Stimulated activated CD8-positive, alpha-beta memory T cell treated with anti-CD3 and anti-CD28 coated beads, Interleukin-15, amount 100 ng/mL, for 24 hours (primary cell): Measurements from ENCODE around the gene SLC8A1.

Source experiments
- DNase-seq: peaks from one replicate; pipeline ENCODE4 v3.0.0-alpha.2; 2020; ENCODE audit warnings: low read depth

The SLC8A1 gene

GRCh38 chr2:40147360-40147759 lies 304.5 kb downstream of the SLC8A1 start:
- no peak for DNase-seq

DNA sequence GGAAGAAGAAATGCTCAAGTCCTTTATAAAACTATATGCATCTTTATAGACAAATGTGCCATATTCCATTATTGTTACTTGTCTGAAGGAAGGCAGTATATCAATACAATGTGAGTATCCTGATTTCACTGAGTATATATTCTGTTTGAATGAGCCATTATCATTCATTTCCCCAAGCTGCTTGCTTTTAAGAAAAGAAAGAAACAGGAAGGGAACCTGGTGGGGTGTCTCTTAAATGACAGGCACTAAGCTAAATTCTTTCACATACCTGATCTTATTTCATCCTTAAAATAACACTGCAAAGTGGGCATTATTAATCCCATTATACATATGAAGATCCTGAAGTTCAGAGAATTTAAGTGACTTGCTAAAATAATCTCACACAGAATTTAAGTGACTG lies 307.9 kb downstream of the SLC8A1 start:
- DNase-seq = no peak

DNA sequence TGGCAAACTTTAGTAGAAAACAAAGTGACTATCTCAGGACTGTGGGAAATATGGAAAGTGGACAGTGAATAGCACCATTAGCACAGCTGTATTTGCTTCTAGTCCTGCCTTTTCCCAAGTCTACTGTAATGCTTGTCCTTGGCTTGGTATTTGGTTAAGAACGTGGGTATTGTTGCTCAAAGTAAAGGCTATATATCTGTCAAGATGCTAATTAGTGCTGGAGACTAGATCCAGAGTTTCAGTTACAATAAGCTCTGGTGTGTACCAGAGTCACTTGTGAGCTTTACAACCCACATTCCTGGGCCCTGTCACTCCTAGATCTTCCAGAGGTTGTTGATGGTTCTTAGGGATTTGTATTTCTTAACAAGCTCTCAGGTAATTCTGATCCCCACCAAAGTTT lies 313.6 kb downstream of the SLC8A1 start:
- no peak for DNase-seq

GRCh38 chr2:40131081-40131704 lies 320.7 kb downstream of the SLC8A1 start:
- no peak for DNase-seq

GRCh38 chr2:40130251-40130994 lies 321.5 kb downstream of the SLC8A1 start:
- DNase-seq = no peak

DNA sequence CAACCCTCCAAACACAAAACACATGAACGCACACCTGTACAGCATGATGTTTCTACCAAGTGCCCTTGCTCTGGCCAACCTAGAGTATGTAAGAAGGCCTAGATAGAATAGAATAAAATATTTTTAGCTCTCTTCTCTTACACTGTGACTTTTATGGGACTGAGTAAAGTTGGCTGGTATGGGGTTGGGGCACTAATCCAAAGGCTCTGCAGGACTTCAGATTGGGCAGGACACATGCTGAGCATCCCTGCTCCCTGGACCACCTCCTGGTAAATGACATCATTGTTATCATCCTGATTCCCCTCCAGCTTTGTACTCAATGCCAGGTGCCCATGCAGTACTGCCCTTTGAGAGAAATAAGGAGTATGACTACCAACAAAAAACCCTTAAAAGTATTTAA lies 322.2 kb downstream of the SLC8A1 start:
- DNase-seq = no peak

- DNase-seq = no peak
Measured at GRCh38 chr2:40128796-40129195, 323.1 kb downstream of the SLC8A1 start.

GRCh38 chr2:40127890-40128557 lies 323.9 kb downstream of the SLC8A1 start:
- no peak for DNase-seq

DNA sequence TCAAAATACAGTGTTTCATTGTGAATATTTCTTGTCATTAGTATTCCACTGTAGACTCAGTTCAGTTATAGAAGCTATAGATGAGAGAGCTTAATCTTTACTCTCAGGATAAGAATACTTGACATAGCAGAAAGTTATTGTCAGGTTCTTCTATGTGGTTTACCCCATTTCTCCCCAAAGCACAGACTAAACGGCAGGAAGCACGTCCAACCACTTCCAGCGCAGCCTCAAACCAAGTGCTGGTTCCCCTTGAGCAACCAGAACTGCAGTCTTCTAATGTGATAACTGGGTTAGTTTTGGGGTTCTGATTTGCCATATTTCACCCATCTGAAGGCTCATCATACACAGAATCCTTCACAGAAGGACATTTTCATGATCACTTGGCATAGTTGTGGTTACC lies 324.7 kb downstream of the SLC8A1 start:
- no peak for DNase-seq

DNA sequence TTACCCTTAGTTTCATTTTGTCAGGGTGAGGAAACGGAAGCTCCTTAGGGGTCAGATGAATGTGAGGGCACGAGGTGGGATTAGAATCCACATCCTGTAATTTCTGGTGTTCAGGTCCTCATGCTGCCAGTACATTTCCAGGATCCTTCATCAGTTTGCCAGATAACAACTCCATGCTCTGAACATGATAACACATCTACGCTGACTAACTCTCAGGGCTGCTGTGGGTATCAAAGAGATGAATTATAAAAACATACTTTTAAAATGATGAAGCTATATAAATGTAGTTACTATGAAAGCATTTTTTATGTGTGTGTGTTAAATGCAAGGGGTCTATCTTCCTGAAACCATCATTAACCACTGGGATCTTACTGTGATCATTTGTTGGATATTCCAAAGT lies 325.9 kb downstream of the SLC8A1 start:
- no peak for DNase-seq

GRCh38 chr2:40123746-40124145 lies 328.1 kb downstream of the SLC8A1 start:
- DNase-seq = no peak

DNA sequence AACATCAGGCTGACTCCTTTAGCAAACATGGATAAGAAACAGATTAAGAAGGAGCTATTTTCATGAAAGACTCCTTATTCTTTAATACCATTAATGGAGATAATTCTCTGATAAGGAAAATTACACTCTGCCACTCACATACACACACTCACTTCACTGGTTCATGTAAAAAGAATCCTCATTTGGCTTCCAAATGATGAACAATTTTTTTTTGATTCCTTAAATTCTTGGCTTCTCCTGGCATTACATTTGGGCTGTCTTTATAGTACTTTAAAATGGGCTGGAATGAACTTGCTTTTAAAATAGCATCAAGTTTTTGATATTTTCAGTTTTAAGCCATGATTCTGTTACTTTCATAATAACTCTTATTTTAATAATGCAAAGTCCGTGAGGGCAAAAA lies 328.6 kb downstream of the SLC8A1 start:
- no peak for DNase-seq

GRCh38 chr2:40120957-40121356 lies 330.9 kb downstream of the SLC8A1 start:
- no peak for DNase-seq

DNA sequence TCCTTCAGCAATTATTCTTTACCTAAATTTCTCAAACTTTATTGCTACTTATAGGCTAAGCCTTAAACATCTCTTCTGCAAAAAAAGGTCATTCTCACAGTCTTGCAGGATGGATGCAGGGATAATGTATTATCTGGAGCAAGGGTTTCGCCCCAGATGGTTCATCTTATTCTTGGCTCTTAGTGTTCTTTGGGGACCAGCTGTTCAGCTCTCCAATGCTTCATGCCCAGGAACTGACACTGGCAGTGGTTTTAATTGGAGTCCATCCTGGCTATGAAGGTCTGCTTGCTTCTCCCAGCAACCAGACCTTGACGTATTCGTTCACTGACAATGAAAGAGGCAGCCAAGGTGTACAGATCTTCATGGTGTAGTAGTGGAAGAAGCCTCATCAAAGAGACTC lies 331.9 kb downstream of the SLC8A1 start:
- DNase-seq = no peak

GRCh38 chr2:40118622-40119021 lies 333.3 kb downstream of the SLC8A1 start:
- DNase-seq = no peak

GRCh38 chr2:40115894-40116293 lies 336.0 kb downstream of the SLC8A1 start:
- DNase-seq = no peak

DNA sequence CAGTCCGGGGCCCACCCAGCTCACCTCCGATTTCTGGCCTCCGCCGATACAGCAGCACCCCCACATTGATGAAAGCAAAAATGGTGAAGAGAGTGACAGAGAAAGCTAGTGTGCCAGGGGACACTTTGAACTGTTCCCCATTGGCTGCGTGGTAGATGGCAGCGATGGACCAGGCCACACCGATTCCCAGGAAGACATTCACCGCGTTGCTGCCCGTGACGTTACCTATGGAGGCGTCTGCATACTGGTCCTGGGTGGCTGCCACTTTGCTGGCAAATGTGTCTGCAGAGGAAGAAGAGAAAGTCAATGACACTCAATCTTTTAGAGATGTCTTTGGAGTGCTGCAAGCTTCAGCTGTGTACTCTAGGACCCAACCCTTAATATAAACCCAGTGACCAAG lies 336.5 kb downstream of the SLC8A1 start:
- no peak for DNase-seq

- DNase-seq = no peak
Measured at GRCh38 chr2:40113997-40114396, 337.9 kb downstream of the SLC8A1 start.

- DNase-seq = no peak
Measured at GRCh38 chr2:40113272-40113968, 338.5 kb downstream of the SLC8A1 start.

DNA sequence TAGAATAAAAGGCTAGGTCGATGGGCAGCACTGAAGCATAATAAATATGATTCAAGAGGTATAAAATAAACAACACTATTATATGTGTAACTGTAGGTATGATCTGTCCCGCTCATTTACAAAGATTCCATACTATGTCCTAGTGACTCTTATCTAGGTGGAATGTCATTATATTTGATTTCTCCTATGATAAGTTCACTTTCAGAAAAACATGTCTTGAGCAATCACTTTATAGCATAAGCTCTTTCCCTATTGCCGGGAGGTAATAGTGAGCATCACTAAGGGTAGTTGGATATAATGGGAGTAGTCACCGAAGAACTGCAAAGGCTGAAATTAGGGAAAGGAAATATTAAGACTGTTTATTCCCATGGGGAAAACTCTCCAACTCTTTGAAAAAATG lies 342.5 kb downstream of the SLC8A1 start:
- no peak for DNase-seq

DNA sequence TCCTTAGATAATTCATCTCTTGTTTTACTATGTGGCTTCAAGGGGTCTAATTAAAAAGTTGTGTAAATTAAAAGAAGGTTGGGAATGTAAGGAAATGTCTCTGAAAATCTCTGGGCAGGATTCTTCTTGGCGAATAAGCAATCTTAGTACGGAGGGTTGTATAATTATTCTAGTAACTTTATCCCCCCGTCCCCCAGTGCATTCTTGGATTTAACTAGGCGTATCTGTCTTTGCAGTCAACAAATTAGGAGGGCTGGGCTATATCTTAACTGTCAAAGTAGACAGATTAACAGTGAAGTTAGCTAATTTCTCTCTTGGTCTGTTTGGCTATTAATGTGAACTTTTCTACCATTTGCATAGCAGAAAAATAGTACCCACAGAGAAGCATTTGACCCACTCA lies 343.0 kb downstream of the SLC8A1 start:
- no peak for DNase-seq

GRCh38 chr2:40106061-40106460 lies 345.8 kb downstream of the SLC8A1 start:
- DNase-seq = no peak

GRCh38 chr2:40105593-40105992 lies 346.3 kb downstream of the SLC8A1 start:
- no peak for DNase-seq
